HK-2 (cell line): ENCODE measurements around the gene LRRC4C.
A peak's percentile ranks its signal among the peaks of the same experiment; 100 is the strongest.

Source experiments
- DNase-seq: peaks from one replicate; pipeline ENCODE4 v3.0.0-alpha.2; 2018; ENCODE audit not compliant: unreplicated experiment

The LRRC4C gene

DNA sequence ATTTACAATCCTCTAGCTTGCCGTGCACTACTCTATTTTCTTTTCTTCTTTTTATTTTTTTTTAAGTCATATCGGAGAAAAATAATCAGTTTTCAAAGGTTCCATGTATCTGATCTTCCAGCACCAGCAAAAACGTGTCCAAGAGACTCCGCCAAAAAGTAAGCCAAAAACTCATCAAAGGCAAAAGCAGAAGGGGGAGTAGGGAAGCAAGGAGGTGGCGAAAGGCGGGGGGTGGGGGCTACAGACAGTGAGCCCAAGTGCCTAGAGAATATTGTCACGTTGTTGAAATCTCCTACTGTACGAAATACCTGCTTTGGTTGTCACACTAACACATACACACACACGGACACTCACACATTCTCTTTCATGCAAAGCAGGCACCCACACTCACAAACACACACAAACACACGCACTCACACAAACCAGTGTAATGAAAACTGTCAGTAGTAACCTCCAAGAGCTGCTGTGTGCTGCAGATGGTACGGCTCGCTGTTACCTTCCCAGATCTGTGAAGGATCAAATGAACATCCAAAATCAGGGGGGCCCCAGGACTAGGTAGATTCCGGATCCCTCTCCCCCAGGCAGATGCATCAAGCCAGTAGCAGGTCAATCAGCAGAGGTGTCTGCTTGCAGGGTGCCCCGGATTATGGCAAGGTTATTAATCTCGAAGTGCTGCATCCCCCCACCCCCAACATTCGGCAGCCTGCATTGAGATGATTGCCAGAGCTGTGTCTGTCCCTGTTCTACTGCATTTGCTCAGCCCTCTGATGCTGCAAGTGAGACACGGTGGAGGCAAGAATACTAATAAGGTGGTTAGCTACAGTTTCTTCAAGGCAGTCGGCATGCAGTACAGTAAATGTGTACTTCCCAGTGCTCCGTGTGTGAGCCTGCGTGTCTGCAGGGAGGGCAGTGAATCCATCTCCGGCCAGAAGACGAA is at the start of gene LRRC4C:
Gene LRRC4C, minus strand, starts transcription at position 188 of the 937 bp plus-strand sequence.
- no peak for DNase-seq

DNA sequence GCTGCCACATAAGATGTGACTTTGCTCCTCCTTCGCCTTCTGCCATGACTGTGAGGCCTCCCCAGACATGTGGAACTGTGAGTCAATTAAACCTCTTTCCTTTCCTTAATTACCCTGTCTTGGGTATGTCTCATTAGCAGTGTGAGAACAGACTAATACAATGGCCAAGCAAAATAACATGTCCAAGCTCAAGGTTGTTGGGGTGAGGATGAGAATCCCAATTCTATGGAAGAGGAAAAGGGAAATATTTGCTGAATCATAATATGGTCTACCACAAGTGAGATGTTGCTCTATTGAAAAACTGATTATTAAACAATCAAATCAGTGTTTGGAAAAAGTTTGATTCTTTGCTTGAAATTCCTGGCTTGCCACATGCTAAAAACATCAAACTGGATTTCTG is 48.7 kb upstream of the LRRC4C start:
- DNase-seq = no peak

DNA sequence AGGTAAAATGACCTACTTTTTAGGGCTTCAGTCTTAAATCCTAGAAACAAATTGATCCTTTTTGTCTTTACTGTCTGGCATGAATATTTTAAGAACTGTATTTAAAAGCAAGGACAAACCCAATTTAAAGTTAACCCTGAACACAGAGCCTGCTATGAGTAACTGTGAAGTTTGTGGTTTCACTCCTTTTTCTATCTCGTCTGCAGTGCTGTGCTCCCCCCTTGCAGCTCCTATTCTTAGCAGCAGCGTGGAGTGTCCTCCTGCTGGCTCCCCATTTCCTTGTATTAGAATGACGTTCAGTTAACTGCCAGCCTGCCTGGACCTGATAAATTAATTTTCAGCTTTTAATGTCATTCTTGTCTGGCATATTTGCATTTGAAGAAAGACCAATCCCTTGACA is 40.0 kb upstream of the LRRC4C start:
- no peak for DNase-seq

DNA sequence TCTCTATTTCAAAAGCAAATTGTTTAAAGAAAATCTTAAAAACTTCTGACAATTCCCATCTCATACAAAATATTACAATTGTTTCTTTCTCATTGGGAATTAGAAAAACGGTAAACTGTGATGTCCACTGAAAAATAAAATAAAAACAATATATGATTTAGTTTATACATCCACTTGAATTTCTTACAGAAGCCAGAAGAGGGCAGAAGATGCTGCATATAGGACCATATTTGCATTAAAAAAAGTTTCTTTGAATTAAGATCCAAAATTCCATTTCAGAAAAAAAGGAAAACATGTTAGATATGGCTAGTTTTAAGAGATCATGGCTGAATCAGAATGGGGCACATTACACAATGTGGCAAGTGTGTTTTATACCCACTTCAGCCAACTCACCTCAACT is 39.3 kb upstream of the LRRC4C start:
- no peak for DNase-seq

DNA sequence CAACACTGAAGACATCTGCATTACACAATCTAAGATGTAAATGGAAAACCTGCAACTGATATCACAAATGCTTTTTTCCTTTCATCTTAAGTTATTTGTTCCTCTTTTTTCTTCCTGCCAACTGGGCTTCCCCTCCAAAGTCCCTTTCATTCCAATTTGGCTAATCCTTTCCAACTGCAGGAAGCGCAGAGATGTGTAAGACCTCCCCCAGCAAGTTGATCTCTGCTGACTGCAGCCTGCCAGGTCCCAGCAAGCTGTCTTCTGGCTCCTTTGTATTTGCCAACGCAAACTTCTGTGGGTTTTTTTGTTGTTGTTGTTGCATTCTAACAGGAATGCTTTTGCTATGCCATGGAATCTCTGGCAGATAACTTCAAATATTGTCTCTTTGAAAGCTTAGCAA is 38.5 kb upstream of the LRRC4C start:
- no peak for DNase-seq

DNA sequence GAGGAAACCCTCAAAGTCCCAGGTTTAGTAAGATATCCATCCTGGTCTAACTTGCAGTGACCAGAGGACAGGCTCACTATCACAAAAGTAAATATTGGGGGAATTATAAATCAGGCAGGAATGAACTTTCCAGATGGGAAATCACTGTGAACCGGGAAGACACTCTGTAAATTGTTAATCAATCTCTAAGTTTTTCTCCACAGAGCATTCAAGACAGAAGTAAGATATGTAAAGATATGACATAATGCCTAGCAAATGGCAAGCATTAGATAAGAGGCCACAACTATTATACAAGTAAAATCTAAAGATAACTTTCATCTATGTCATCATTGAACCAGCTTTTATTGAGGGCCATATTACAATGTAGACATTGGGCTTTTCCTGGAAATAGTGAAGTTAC is 35.3 kb upstream of the LRRC4C start:
- DNase-seq = no peak

DNA sequence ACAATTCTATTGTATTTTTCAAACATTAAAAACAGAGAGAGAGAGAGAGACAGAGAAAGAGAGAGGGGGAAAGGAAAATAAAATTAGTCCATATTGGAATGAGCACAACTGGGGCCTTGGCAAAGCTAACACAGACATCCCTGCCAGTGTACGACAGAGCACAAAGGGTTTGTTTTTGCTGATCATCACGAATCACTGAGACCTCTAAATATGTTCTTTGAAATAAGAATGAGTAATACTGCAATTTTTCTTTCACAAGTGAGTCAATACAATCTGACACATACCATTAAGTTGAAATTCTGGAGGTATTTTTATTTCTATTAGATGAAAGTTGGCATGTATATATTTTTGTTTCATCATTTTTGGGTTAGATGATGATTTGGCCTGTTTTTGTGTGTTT is 27.0 kb upstream of the LRRC4C start:
- no peak for DNase-seq

DNA sequence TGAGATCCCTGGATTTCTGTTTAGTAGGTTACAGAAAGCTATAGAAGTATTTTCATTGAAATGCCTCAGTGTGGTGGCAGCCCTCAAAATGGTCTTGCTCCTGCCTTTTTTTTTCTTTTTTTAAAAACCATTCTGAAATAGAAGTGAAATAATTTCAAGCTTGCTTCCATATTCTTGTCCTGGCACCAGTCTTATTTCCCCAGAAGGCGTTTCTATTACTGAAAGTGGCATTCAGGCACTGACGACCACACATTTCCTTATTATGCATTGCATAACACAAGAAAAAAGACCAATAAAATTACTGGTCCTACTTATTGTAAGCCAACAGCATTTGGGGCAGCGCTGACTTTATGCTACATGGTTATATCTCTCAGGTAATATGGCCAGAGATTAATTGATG is 24.5 kb upstream of the LRRC4C start:
- no peak for DNase-seq

DNA sequence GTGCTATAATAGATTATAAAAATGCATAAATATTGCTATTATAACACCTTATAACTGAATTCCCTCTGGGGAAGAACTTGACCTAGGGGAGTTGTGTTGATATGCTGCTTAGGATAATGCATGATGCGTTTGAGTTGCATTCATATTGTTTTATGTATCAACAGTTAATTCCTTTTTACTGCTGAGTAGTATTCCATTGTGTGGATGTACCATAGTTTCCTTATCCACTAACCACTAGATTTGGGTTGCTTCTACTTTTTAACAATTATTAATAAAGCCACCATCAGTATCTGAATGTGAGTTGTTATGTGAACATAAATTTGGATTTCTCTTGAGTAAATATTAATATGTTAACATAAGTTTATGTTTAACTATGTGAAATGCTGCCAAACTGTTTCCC is 19.7 kb upstream of the LRRC4C start:
- no peak for DNase-seq

DNA sequence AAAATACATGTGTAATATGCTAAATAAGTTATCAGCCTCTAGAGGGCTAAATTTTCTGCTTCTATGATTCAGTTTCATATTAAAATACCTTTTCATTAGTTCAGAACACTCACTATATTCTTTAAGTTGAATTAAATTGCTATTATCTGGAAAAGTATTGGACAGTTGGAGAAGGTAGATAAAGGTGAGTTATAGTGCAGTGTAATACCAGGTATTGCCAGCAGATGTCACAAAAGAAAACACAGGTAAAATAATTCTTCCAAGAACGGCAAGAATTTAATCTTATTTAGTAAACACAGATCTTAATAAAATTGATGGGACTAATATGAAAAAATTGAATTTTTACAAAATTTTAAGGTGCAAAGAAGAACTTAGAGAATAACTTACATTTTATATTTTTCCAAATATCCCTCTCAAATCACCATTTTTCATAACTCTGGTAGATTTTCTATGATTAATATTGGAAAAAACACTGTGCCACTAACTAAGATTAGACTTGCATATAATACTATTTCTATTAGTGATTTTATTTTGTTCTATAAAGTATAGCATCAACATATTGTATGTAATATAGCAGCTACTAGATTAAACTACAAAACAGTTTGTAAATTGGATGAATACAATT is 1.7 kb upstream of the LRRC4C start:
- DNase-seq = no peak

DNA sequence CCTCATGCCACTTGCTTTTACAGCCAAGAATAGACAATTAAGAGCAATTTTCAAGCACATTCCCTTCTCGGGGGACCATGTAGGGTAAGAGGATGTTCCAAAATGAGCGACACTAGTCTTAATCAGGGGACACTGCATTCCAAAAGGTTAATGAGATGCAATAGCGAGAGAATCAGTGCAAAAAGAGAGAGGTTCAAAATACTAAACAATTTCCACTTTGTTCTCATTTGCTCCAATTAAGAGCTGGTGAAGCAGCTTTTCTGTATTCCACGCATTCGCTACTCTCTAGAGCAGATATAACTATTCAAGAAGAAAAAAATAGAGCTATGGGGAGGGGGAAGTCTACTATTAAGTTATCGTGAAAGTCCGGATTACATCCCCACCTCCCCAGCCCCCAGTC is 811 bp downstream of the LRRC4C start:
- no peak for DNase-seq

DNA sequence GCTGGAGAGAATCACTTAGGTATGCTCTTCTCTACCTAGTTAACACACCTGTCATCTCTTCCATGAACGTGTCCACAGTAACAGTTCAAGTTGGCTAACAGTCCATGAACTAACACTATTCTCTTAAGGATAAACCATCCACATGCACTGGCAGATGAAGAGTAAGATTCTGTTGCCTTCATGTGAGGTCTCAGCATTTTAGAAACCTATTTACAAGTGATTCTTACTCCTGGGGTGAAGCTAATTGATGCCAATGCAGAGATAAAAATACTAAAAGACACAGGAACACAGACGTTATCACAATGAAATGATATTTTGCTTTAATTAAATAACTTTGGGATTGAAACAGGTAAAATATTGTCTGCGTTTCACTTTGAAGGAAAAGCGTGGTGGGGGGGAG is 1.3 kb downstream of the LRRC4C start:
- DNase-seq = no peak

DNA sequence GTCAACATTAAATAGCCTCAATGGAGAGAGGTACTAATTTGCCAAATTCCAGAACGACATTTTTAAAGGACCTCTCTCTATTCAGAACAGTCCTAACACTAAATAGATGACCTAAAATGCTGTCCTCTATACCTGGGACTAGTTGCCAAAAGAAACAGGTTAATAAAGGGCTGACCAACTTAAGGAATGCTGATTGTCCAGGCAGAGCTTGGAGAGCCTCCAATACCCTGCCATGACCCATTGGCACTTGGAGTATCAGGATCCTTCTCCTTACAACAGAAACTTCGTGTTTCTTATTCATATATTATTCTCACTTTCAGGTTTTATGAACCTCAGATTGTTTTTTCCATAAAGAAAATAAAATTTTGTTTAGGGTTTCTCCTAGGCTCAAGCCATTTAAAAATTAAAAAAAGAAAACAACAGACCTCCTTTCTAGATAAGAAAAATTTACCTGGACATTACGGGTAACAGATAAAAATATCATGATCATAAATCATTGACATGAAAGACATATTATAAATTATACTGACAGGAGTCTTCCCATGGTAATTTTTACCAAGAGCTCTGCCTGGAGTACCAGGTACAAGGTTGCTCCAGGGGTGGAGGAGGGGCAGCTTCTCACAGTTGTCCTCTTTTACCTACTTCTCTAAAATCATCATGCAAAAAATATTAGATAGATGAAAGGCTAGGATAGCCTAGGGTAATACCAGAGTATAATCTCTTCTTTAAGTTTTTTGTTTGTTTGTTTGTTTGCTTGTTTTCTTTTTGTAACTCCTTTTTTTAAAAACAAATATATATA is 2.0 kb downstream of the LRRC4C start:
- no peak for DNase-seq

DNA sequence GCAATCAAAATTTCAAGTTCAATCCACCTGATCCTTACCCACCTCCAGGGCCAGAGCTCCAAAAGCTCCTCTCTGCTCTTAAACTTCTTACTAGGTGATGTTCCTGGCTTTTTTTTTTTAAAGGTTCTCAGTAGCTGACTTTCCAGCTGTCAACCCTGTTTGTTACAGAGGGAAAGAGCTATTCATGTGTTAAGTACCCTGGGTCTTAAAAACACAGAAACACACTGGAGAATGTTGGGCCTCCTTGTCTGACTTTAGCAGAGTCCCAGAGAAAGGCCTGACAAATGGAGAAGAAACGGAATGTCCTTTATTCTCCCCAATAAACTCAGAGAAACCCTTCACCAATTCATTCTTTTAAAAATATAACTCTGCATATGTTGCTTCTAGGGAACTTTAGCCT is 3.2 kb downstream of the LRRC4C start:
- no peak for DNase-seq

DNA sequence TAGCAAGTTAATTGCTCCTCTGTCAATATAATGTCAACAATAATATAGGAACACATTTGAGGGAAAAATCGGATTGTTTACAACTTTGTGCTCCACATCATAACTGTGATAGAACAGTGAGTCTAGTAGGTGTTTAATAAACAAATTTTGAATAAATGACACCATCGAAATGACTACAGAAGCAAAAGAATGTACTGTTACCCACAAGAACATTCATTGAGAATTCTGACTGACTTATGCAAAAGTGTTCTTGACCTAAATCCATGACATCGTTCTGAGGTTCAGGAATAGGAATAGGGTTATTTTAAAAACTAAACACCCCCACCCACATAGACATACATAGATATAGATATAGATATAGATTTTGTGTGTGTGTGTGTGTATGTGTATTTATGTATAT is 8.4 kb downstream of the LRRC4C start:
- no peak for DNase-seq

DNA sequence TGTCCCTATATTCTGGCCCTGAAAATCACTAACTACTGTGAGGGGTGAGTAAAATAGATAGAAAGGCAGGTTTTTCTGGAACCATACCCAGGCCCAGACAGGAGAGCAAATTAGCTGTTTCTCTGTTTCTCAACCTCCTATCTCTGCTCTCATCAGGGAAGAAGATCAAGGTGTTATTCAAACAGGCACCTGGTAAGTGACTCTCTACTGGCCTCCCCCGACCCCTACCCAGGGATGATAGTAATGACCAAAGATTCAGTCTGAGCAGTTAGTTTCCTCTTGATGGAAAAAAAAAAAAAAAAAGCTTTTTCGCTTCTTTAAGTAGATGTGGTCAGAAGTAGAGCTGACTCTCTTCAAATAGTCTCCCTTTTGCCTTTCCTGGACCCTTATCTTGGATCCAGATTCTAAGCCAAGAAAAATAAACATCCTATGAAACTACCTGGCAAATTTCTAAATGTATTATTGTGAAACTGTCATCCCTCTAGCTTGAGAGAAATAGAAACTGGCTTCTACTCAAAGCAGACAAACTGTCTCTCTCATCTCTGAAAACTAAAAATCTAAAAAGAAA is 9.9 kb downstream of the LRRC4C start:
- no peak for DNase-seq

DNA sequence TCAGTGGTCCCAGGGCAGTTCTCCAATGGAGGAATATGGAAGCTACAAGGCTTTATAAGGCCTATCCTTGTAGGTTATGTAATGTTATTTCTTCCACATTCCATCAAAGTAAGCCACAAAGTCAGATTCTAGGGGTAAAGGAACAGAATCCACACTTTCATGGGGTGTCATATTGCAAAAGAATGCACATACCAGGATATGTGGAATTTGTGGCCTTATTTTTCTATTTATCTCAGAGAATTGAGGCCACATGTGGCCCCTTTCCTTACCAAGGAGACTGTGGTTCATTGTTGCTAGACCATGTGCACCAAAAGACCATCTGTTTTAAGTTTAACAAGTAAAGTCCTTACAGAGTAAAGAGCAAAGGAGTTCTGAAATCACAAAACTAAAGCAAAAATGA is 12.9 kb downstream of the LRRC4C start:
- DNase-seq = no peak

DNA sequence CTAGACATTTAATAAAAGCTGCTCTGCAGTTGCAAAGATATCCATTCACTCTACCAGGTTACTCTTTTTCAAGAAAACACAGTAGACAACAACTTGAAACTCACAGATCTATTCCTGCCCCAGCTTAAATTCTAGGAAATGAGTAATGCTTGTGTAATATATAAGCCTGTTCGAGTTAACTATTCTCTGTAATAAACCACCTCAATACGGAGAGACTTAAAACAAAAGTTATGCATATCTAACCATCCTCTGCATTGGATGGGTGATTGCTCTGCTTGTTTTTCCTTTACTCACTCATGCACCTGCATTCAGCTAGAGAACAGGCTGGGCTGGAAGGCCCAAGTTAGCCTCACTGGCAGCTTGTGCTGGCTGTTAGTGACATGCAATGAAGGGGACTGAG is 13.3 kb downstream of the LRRC4C start:
- no peak for DNase-seq

DNA sequence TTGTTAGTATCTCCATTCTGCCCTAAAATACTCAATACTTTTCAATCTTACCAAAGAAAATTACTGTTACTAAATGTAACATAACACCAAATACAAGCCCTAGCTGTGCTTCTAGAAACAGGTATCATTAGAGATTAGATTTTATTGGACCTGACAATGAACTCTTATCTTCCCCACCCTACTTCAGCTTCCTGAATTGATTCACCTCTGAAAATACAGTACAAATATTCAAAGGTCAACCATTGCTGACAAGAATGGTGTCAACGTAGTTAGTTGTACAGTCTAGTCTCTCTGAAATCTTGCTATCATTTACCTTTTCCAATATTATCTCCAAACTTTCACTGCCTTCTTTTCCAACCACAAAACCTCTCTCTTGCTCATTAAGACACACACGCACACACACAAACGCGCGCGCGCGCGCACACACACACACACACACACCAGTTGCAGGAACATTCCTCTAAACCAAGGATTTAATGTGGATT is 22.4 kb downstream of the LRRC4C start:
- DNase-seq = no peak

DNA sequence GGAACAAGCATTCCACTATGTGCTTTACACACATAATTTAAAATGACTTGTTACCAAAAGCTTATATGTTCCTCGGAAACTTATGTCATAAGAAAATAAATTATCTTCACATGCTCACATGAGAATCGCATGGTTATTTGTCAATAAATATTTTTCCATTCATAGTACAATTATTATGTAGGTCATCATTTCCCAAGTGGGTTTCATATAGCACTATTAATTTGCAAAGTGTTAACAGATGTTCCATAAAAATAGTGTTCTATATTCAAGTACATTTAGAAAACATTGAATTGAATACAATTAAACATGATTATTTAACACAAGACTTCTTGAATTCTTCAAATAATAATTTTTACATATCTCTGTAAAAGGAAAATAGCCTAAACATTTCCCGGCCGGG is 23.9 kb downstream of the LRRC4C start:
- DNase-seq = no peak

DNA sequence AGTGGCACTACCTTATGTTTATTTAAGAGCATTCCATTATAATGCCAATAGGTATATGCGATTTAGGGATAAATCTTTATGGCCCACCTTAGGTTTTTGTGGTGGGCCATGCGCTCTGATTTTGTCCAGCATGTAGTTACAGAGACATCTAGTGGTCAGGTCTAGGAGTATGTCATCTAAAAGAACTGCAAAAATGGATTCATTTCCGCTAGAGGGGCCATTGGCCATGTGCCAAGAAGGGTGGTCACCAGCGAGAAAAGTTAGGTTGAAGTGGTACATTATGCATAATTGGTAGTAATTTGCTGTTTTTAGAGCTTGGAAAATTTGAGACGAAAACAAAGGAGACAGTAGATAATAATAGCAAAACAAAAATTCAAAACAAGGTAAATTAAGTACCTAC is 27.7 kb downstream of the LRRC4C start:
- DNase-seq = peak; percentile 0

DNA sequence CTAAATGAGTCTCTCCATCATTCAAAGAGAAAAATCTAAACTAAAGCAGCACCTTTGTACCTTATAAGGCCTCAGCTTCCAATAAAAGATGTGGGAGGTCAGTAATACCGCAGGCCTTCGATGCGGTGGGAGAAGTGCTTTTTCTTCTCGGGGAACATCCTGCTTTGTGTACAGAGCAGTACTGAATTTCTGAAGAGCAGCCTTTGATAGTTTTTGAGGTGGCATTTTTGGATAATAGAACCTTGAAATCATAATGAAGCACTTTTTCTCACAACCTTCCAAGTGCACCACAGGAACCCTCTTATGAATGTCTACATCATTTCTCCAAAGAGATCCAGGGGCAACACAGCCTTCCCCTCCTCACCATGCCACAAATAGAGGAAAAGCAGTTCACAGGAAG is 39.6 kb downstream of the LRRC4C start:
- no peak for DNase-seq
